Endothelial cell of umbilical vein (primary cell): ENCODE measurements around the gene DGKH.

ENCODE experiments used
- EZH2 ChIP-seq: IDR thresholded peaks from 2 replicates; pipeline ENCODE4 v1.6.1; 2012; ENCODE audit warnings: borderline replicate concordance, low read depth, mild to moderate bottlenecking, moderate library complexity, low read length, inconsistent platforms; ENCODE audit not compliant: severe bottlenecking
- GATA2 ChIP-seq: IDR thresholded peaks from 2 replicates; pipeline ENCODE4 v1.7.0; 2011; ENCODE audit warnings: low read depth, mild to moderate bottlenecking, moderate library complexity, mixed read lengths, low read length; ENCODE audit not compliant: insufficient read length, insufficient read depth
- MAX ChIP-seq: IDR thresholded peaks from 2 replicates; pipeline ENCODE4 v1.6.1; 2011; ENCODE audit not compliant: insufficient read depth, insufficient read length
- MYC ChIP-seq: IDR thresholded peaks from one replicate; pipeline ENCODE4 v1.6.1; 2011; ENCODE audit warnings: mild to moderate bottlenecking, low read depth, low read length
- POLR2A ChIP-seq: IDR thresholded peaks from 2 replicates; pipeline ENCODE4 v1.6.1; 2012; ENCODE audit warnings: low read depth, mild to moderate bottlenecking, control low read depth, low read length
- POLR2AphosphoS5 ChIP-seq: IDR thresholded peaks from 2 replicates; pipeline ENCODE4 v1.6.1; 2012; ENCODE audit warnings: low read depth, mild to moderate bottlenecking, control low read depth, low read length, moderate library complexity; ENCODE audit not compliant: insufficient read depth
- TF ChIP-seq, protein P1 (sequence below), 2 donors: IDR thresholded peaks; 1 replicate in 1 of 2; 2 replicates in 1 of 2; pipeline ENCODE4 v1.5.1; 2011; ENCODE audit warnings: low read length in 2 of 2, mild to moderate bottlenecking in 2 of 2, moderate library complexity in 2 of 2, control low read depth in 1 of 2, inconsistent platforms in 1 of 2, low read depth in 1 of 2; ENCODE audit not compliant: insufficient read depth in 1 of 2; ENCODE audit errors: extremely low read depth in 1 of 2

GRCh38 chr13:42258747-42259146 lies 210.3 kb downstream of the DGKH start:
- TF ChIP-seq, protein P1, sequence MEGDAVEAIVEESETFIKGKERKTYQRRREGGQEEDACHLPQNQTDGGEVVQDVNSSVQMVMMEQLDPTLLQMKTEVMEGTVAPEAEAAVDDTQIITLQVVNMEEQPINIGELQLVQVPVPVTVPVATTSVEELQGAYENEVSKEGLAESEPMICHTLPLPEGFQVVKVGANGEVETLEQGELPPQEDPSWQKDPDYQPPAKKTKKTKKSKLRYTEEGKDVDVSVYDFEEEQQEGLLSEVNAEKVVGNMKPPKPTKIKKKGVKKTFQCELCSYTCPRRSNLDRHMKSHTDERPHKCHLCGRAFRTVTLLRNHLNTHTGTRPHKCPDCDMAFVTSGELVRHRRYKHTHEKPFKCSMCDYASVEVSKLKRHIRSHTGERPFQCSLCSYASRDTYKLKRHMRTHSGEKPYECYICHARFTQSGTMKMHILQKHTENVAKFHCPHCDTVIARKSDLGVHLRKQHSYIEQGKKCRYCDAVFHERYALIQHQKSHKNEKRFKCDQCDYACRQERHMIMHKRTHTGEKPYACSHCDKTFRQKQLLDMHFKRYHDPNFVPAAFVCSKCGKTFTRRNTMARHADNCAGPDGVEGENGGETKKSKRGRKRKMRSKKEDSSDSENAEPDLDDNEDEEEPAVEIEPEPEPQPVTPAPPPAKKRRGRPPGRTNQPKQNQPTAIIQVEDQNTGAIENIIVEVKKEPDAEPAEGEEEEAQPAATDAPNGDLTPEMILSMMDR (IDR thresholded peaks at IDR 0.05; ENCODE audit: extremely low read depth in 1 of 2, insufficient read depth in 1 of 2, low read depth in 1 of 2, low read length in 2 of 2), result no peak
- TF ChIP-seq POLR2AphosphoS5 (no peak), MAX (no peak), EZH2 (no peak), POLR2A (no peak), MYC (no peak), GATA2 (no peak)
